Fibroblast of lung (primary cell): ENCODE data around the gene C20orf204.

Experiments used
- EZH2 ChIP-seq: IDR thresholded peaks from 2 replicates; pipeline ENCODE4 v1.5.1; 2012; ENCODE audit warnings: low read length, control low read depth, mild to moderate bottlenecking; ENCODE audit errors: missing control alignments
- TF ChIP-seq, protein P1 (sequence below), 2 donors: IDR thresholded peaks in 1 of 2; conservative IDR thresholded peaks in 1 of 2; 1 replicate in 1 of 2; 2 replicates in 1 of 2; pipeline ENCODE4 v1.5.1; 2011 to 2012; ENCODE audit warnings: low read length in 2 of 2, control low read depth in 1 of 2, inconsistent platforms in 1 of 2, low read depth in 1 of 2, mild to moderate bottlenecking in 1 of 2

DNA sequence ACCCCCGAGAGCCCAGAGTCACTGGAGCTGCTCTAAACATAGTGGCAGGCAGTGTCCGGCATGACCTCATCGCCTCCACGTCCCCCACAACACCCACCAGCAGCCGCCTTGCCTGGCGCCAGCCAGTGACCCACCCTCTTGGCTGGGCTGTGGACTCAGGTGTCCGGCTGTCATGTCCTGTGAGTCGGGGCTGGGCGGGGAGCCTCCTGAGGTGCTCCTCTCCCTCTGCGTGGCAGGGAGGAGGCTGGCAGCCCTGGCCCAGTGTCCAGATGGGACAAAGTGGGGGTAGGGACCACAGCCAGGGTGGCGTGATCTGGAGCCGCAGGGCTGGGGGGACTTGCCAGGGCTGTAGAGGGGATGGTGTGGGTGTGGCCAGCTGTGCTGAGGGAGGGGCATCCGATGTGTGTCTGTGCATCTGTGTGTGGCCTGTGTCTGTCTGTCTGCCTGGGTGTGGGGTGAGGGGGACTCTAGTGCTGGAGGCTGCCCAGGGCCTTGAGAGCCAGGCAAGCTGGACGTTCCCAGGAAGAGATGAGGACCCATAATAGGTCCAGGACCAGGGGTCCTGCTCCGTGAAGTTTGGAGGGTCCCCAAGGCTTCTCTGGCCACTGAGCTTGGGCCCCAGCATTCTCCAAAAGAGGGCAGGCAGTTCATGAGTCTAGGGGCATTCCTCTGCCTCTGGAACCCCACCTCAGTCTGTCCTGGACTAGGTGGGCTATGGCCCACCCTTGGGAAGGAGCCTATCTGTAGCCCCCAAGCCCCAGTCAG lies 15.8 kb downstream of the C20orf204 start:
- TF ChIP-seq, protein P1, sequence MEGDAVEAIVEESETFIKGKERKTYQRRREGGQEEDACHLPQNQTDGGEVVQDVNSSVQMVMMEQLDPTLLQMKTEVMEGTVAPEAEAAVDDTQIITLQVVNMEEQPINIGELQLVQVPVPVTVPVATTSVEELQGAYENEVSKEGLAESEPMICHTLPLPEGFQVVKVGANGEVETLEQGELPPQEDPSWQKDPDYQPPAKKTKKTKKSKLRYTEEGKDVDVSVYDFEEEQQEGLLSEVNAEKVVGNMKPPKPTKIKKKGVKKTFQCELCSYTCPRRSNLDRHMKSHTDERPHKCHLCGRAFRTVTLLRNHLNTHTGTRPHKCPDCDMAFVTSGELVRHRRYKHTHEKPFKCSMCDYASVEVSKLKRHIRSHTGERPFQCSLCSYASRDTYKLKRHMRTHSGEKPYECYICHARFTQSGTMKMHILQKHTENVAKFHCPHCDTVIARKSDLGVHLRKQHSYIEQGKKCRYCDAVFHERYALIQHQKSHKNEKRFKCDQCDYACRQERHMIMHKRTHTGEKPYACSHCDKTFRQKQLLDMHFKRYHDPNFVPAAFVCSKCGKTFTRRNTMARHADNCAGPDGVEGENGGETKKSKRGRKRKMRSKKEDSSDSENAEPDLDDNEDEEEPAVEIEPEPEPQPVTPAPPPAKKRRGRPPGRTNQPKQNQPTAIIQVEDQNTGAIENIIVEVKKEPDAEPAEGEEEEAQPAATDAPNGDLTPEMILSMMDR (conservative IDR thresholded peaks at IDR 0.05 in 1 of 2, IDR thresholded peaks at IDR 0.05 in 1 of 2; ENCODE audit: low read depth in 1 of 2, low read length in 2 of 2), result no peak
- TF ChIP-seq EZH2, result no peak
